Lower lobe of right lung (tissue), 2 donors: ENCODE data around the gene AKT3. TPM values are rescaled to one million over a fixed set of nuclear protein-coding genes. Genes with fewer than 3 reads are reported as not detected.

Source experiments
- ATAC-seq, 2 donors: fragments of 200-7000 bp; cut with Tn5 transposase; one replicate each; pipeline ENCODE4 v1.9.1; 2020 to 2022; ENCODE audit warnings: mild to moderate bottlenecking in 2 of 2, moderate library complexity in 2 of 2
- DNase-seq: peaks from one replicate; pipeline ENCODE4 v3.0.0-alpha.2; 2020
- H3K27ac ChIP-seq: fragments of 200-600 bp; one replicate; pipeline ENCODE4 v1.8.0; 2022
- H3K27me3 ChIP-seq: fragments of 200-600 bp; one replicate; pipeline ENCODE4 v1.8.0; 2022; ENCODE audit warnings: low read depth
- H3K36me3 ChIP-seq: fragments of 200-600 bp; one replicate; pipeline ENCODE4 v1.8.0; 2022; ENCODE audit warnings: mild to moderate bottlenecking
- H3K4me1 ChIP-seq: fragments of 200-600 bp; one replicate; pipeline ENCODE4 v1.8.0; 2022
- H3K4me3 ChIP-seq: fragments of 200-600 bp; one replicate; pipeline ENCODE4 v1.8.0; 2022; ENCODE audit warnings: mild to moderate bottlenecking
- H3K9me3 ChIP-seq: fragments of 200-600 bp; one replicate; pipeline ENCODE4 v1.8.0; 2022
- CTCF ChIP-seq: fragments of 200-600 bp; IDR thresholded peaks from one replicate; pipeline ENCODE4 v1.8.0; 2022; ENCODE audit warnings: antibody characterized with exemption, mild to moderate bottlenecking
- intact Hi-C: fragments of 100-400 bp; cut with DNase I; formaldehyde crosslinking; loops from one replicate; pipeline ENCODE4 v1.11.0; 2022
- total RNA-seq: library from RNA; stranded (reverse); fragmentation: NEBNext Ultra II Directional; extraction: Animal tissue kit (Norgen Biotek cat#: 25700); gene quantifications from one replicate; pipeline ENCODE4 v1.2.1, GENCODE V29; 2021
- donor health status: DM: no; HTN: yes; CAD: no; lungs with severe emphysema.

The AKT3 gene
- total RNA-seq, 1 donor from 2014 or later = 52.5 TPM

- ATAC-seq = no peak
- H3K9me3 ChIP-seq = peaks cover 14% of the 10 kb centered on the region
- H3K36me3 ChIP-seq = no peaks in the 10 kb centered on the region
- H3K27ac ChIP-seq = no peak overlapping the region
- intact Hi-C loops = no loop called here
- no peak overlapping the region for H3K4me3 ChIP-seq
- H3K4me1 ChIP-seq = no peaks in the 10 kb centered on the region
- H3K27me3 ChIP-seq = no peaks in the 10 kb centered on the region
- no peak for TF ChIP-seq CTCF
- DNase-seq = no peak
Observed at GRCh38 chr1:243605604-243606003, 244.4 kb downstream of the AKT3 start.

- Histone ChIP-seq H3K36me3 (no peaks in the 10 kb centered on the region), H3K4me1 (no peaks in the 10 kb centered on the region), H3K4me3 (no peak overlapping the region), H3K27ac (no peak overlapping the region), H3K9me3 (peaks cover 14% of the 10 kb centered on the region), H3K27me3 (no peaks in the 10 kb centered on the region)
- intact Hi-C loops = no loop called here
- no peak for DNase-seq
- ATAC-seq = no peak
- TF ChIP-seq CTCF = no peak
Observed at GRCh38 chr1:243601720-243602119, 248.3 kb downstream of the AKT3 start.

GRCh38 chr1:243598433-243598832, 251.6 kb downstream of the AKT3 start:
- no peak for DNase-seq
- no peak overlapping the region for H3K4me3 ChIP-seq
- peaks cover 14% of the 10 kb centered on the region for H3K9me3 ChIP-seq
- no peaks in the 10 kb centered on the region for H3K4me1 ChIP-seq
- no peak overlapping the region for H3K27ac ChIP-seq
- H3K36me3 ChIP-seq = no peaks in the 10 kb centered on the region
- peak; percentile 60 to 71 for ATAC-seq
- TF ChIP-seq CTCF = no peak
- H3K27me3 ChIP-seq = no peaks in the 10 kb centered on the region
- intact Hi-C loops = no loop called here

- H3K27ac ChIP-seq = no peak overlapping the region
- peaks cover 12% of the 10 kb centered on the region for H3K9me3 ChIP-seq
- H3K4me1 ChIP-seq = no peaks in the 10 kb centered on the region
- no peaks in the 10 kb centered on the region for H3K27me3 ChIP-seq
- H3K36me3 ChIP-seq = no peaks in the 10 kb centered on the region
- TF ChIP-seq CTCF = no peak
- ATAC-seq = peak; percentile 63 to 74
- H3K4me3 ChIP-seq = no peak overlapping the region
- no peak for DNase-seq
- intact Hi-C loops = no loop called here
Observed at GRCh38 chr1:243597383-243597782, 252.7 kb downstream of the AKT3 start.

GRCh38 chr1:243596431-243597062, 253.5 kb downstream of the AKT3 start:
- Histone ChIP-seq H3K4me3 (no peak overlapping the region), H3K36me3 (no peaks in the 10 kb centered on the region), H3K27ac (no peak overlapping the region), H3K4me1 (no peaks in the 10 kb centered on the region), H3K27me3 (no peaks in the 10 kb centered on the region), H3K9me3 (peaks cover 4% of the 10 kb centered on the region)
- ATAC-seq (peak; percentile 65 to 74), DNase-seq (no peak)
- intact Hi-C loops = no loop called here
- no peak for TF ChIP-seq CTCF
